Panc1 (cell line): ENCODE measurements around the gene ZMYM2. TPM values are rescaled to one million over a fixed set of nuclear protein-coding genes. Genes with fewer than 3 reads are reported as not detected.

Experiments used
- ATAC-seq: fragments of 200-7000 bp; cut with Tn5 transposase; 2 replicates; pipeline ENCODE4 v1.9.1; 2020; ENCODE audit warnings: mild to moderate bottlenecking, moderate library complexity
- BruUV-seq: library from RNA; stranded (reverse); fragments of 400-500 nt; replicated peaks from 2 replicates; lab custom pipeline; 2021; lab: Mats Ljungman, UMichigan
- CTCF ChIA-PET: fragments of 300-600 bp; sonication (Branson Sonifier 250); formaldehyde crosslinking; loops from one replicate; lab custom pipeline; 2022; ENCODE audit warnings: antibody characterized with exemption; lab: Charles Lee
- POLR2A ChIA-PET: fragments of 300-600 bp; sonication (Branson Sonifier 250); formaldehyde crosslinking; loops from one replicate; lab custom pipeline; 2022; ENCODE audit warnings: antibody characterized with exemption; lab: Charles Lee
- DNase-seq: peaks from one replicate; pipeline ENCODE4 v3.0.0-alpha.2; 2010; ENCODE audit warnings: low read depth, low spot score
- H3K27ac ChIP-seq: 2 replicates; pipeline ENCODE4 v1.5.1; 2011; ENCODE audit warnings: mild to moderate bottlenecking, low read length, inconsistent platforms
- H3K27me3 ChIP-seq: fragments of 200-500 bp; sonication (Bioruptor generic); 2 replicates; pipeline ENCODE4 v1.6.0; 2014; ENCODE audit warnings: low read length, inconsistent platforms; ENCODE audit not compliant: control insufficient read depth, insufficient read depth
- H3K36me3 ChIP-seq: fragments of 200-500 bp; sonication (Bioruptor generic); 2 replicates; pipeline ENCODE4 v1.5.1; 2014; ENCODE audit warnings: inconsistent platforms, mild to moderate bottlenecking, low read length, moderate library complexity; ENCODE audit not compliant: control insufficient read depth, insufficient read depth
- H3K4me1 ChIP-seq: 2 replicates; pipeline ENCODE4 v1.5.1; 2011; ENCODE audit warnings: inconsistent platforms, mild to moderate bottlenecking, low read length, moderate library complexity; ENCODE audit not compliant: control insufficient read depth, insufficient read depth
- H3K4me3 ChIP-seq, 2 experiments: 2 replicates each; pipeline ENCODE4 v1.5.1; 2011 to 2012; ENCODE audit warnings: low read depth in 2 of 2, low read length in 2 of 2, mild to moderate bottlenecking in 2 of 2, inconsistent platforms in 1 of 2, moderate library complexity in 1 of 2
- H3K9me3 ChIP-seq: fragments of 200-500 bp; sonication (Bioruptor generic); 2 replicates; pipeline ENCODE4 v1.5.1; 2014; ENCODE audit warnings: low read depth, mild to moderate bottlenecking, inconsistent platforms, low read length, moderate library complexity; ENCODE audit not compliant: control insufficient read depth, insufficient read depth
- CTCF ChIP-seq: fragments of 450-650 bp; IDR thresholded peaks from 2 replicates; pipeline ENCODE4 v1.5.1; 2017; ENCODE audit warnings: mild to moderate bottlenecking
- POLR2AphosphoS5 ChIP-seq: IDR thresholded peaks from 2 replicates; pipeline ENCODE4 v1.6.1; 2012; ENCODE audit warnings: mild to moderate bottlenecking, low read depth, low read length, moderate library complexity
- REST ChIP-seq, 2 experiments: IDR thresholded peaks; 2 replicates each; pipeline ENCODE4 v1.6.1; 2011 to 2012; ENCODE audit warnings: low read depth in 2 of 2, control low read depth in 1 of 2, low read length in 1 of 2, mild to moderate bottlenecking in 1 of 2, moderate library complexity in 1 of 2; ENCODE audit not compliant: insufficient read depth in 1 of 2
- SIN3A ChIP-seq: IDR thresholded peaks from 2 replicates; pipeline ENCODE4 v1.6.1; 2012; ENCODE audit warnings: low read depth, mild to moderate bottlenecking, low read length, moderate library complexity, borderline replicate concordance; ENCODE audit not compliant: insufficient read depth
- TCF7L2 ChIP-seq: IDR thresholded peaks from 2 replicates; pipeline ENCODE4 v1.6.1; 2011; ENCODE audit warnings: mild to moderate bottlenecking, low read depth, low read length, inconsistent platforms
- in situ Hi-C: cut with HindIII; loops from 2 replicates; pipeline ENCODE4 v1.10.0; 2016; ENCODE audit warnings: low sequenced_read_pairs, low pct_unique_long_range_greater_than_20kb
- intact Hi-C: fragments of 100-400 bp; cut with micrococcal nuclease; formaldehyde crosslinking; loops from one replicate; pipeline ENCODE4 v1.10.0; 2022; ENCODE audit not compliant: unreplicated experiment
- total RNA-seq: library from RNA; stranded (reverse); gene quantifications from one replicate; pipeline ENCODE4 v1.2.1, GENCODE V29; 2021; ENCODE audit not compliant: unreplicated experiment

The ZMYM2 gene
- total RNA-seq, 1 experiment from 2014 or later = 64.3 TPM

GRCh38 chr13:20109037-20109436, 150.5 kb downstream of the ZMYM2 start:
- TF ChIP-seq TCF7L2 (no peak), POLR2AphosphoS5 (no peak), SIN3A (no peak), REST (IDR thresholded peaks at IDR 0.05; ENCODE audit: insufficient read depth in 1 of 2, low read depth in 2 of 2, low read length in 1 of 2) (no peak), CTCF (no peak)
- H3K9me3 ChIP-seq = no peaks in the 10 kb centered on the region
- ChIA-PET CTCF (no interaction called here), POLR2A (interaction anchor here (0.7 kb wide), 1 partner anchor 96 kb away, joined by 4 read pairs; no protein-coding TSS in a partner anchor)
- H3K36me3 ChIP-seq = no peaks in the 10 kb centered on the region
- in situ Hi-C loops = no loop called here
- H3K27me3 ChIP-seq = no peaks in the 10 kb centered on the region
- intact Hi-C loops = no loop called here
- no peak overlapping the region for H3K4me3 ChIP-seq
- DNase-seq (no peak), ATAC-seq (no peak)
- no TSS peak for BruUV-seq
- H3K27ac ChIP-seq = no peak overlapping the region
- H3K4me1 ChIP-seq = no peaks in the 10 kb centered on the region

GRCh38 chr13:20114066-20114610, 155.6 kb downstream of the ZMYM2 start:
- DNase-seq (no peak), ATAC-seq (no peak)
- Histone ChIP-seq H3K27me3 (no peaks in the 10 kb centered on the region), H3K27ac (no peak overlapping the region), H3K4me1 (no peaks in the 10 kb centered on the region), H3K9me3 (no peaks in the 10 kb centered on the region), H3K4me3 (no peak overlapping the region), H3K36me3 (no peaks in the 10 kb centered on the region)
- ChIA-PET POLR2A (no interaction called here), CTCF (no interaction called here)
- no peak for TF ChIP-seq SIN3A
- TF ChIP-seq TCF7L2 = no peak
- TF ChIP-seq CTCF = no peak
- no peak for TF ChIP-seq REST (IDR thresholded peaks at IDR 0.05; ENCODE audit: insufficient read depth in 1 of 2, low read depth in 2 of 2, low read length in 1 of 2)
- no peak for TF ChIP-seq POLR2AphosphoS5
- intact Hi-C loops (no loop called here), in situ Hi-C loops (no loop called here)
- no TSS peak for BruUV-seq
